ENCODE results near the gene PLXNA2.

Gene PLXNA2

DNA sequence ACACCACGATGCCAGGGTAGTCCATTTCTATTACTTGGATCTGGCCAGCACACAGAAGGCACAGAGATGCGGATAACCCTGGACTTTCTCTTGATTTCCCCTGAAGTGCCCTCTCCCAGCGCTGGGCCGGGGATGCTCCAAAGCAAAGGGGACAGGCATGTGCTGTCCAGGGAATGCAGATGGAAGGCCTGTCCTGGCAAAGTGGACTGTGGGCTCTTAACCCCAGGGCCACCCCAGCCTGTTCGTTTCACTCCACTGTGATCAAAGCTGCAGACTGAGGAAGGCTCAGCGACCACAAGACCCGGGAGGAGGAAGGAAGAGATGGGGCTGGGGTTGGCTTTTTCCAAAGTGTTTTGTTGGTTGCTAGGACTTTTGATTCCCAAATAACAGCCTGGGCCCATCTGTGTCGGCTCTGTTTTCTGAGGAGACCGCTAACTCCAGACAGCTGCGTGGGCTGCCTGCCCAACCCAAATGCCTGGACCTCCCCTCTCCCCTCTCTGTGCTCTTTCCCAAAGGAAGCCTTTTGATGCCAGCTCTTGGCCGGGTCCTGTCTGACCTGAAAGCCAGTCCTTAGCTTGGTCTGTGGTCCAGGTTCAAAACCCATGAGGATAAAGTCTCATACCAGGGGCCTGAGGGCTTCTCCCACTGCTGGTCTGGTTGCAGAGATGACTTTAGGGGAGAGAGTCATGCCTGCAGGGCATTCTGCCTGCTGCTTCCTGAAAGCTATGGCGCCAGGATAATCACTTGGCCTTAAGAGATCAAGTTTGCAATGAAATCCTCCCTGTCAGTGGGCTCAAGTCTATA lies 213.7 kb downstream of the PLXNA2 start:
- 93% methylated on average over 12 of the region's 12 CpGs for WGBS
- no peaks in the 10 kb centered on the region for H3K27me3 ChIP-seq (ENCODE audit: insufficient read depth, low read length)
- H3K4me1 ChIP-seq (ENCODE audit: insufficient read depth, low read length), result peaks cover 6% of the 10 kb centered on the region; the same call in 1 of the 2 replicates
- H3K9ac ChIP-seq (ENCODE audit: low read depth, low read length), result no peak overlapping the region
- no peak overlapping the region for H3K4me3 ChIP-seq (ENCODE audit: low read length)
- H3K9me3 ChIP-seq (ENCODE audit: insufficient read depth, low read depth, low read length), result no peaks in the 10 kb centered on the region
- H3K27ac ChIP-seq (ENCODE audit: low read depth, low read length), result no peak overlapping the region
- H3K36me3 ChIP-seq (ENCODE audit: insufficient read depth, low read length), result no peaks in the 10 kb centered on the region

DNA sequence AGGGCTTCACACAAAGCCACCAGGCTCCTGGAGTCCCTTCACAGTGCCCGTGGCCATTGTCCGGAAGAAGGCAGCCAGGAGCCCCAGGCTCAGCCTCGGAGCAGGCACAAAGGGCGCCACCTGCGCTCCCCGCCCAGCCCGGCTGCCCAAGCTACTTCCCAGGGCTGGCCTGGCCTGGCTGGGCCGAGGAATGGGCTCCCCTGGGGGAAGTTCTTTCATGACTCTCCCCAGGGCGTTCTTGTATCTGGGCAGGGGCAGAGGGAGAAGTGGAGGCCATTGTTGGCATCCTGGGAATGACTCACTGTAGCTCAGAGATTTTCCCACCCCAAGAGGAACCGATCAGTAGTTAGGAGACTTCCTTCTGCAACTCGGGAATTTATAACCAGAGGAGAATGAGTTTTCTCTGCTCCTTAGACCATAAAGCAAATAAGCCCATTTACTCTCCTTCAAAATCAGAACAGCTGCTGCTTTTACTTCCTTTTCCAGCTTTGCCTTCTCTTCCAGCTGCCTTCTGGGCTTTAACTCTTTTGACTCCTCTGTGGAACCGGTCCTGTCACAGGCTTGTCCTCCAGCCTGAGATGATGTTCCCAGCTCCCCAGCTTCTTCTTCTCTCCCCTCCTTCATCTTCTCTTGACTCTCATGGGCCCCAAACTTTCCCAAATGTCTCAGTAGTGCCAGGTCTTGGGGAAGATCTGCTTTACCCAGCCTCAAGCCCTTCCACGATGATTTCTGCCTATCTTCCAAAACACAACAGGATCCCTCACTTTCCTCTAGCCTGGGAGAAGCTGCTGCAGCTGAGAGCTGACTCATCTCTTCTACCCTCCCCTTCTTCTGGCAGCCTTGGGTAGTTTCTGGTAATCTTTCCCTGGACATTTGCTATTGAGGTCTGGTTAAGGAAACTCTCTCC lies 214.6 kb downstream of the PLXNA2 start:
- Histone ChIP-seq H3K27me3 (ENCODE audit: insufficient read depth, low read length) (no peaks in the 10 kb centered on the region), H3K27ac (ENCODE audit: low read depth, low read length) (no peak overlapping the region), H3K4me1 (ENCODE audit: insufficient read depth, low read length) (peaks cover 6% of the 10 kb centered on the region; the same call in 1 of the 2 replicates), H3K9me3 (ENCODE audit: insufficient read depth, low read depth, low read length) (no peaks in the 10 kb centered on the region), H3K4me3 (ENCODE audit: low read length) (no peak overlapping the region), H3K9ac (ENCODE audit: low read depth, low read length) (no peak overlapping the region), H3K36me3 (ENCODE audit: insufficient read depth, low read length) (no peaks in the 10 kb centered on the region)
- WGBS, result 74% methylated on average over 13 of the region's 13 CpGs

DNA sequence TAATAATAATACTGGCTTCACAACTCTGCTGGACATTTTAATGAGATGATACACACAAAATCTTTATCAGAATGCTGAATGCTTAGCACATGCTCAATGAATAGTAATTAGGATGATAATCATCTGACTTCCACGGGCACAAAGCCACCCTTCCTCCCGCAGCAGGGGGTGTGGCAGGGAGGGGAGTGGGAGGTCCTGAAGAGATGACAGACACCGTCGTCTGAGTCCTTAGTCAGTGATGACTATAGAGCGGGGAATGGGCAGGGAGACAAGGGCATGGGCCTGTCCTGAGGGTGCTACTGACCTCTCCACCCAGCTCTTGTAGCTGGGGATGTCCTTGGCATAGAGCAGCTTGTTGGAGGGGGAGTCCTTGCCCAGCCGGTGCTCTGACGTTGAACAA lies 215.7 kb downstream of the PLXNA2 start:
- peaks cover 6% of the 10 kb centered on the region; the same call in 1 of the 2 replicates for H3K4me1 ChIP-seq (ENCODE audit: insufficient read depth, low read length)
- H3K4me3 ChIP-seq (ENCODE audit: low read length), result no peak overlapping the region
- H3K9ac ChIP-seq (ENCODE audit: low read depth, low read length), result no peak overlapping the region
- no peaks in the 10 kb centered on the region for H3K9me3 ChIP-seq (ENCODE audit: insufficient read depth, low read depth, low read length)
- H3K27me3 ChIP-seq (ENCODE audit: insufficient read depth, low read length), result no peaks in the 10 kb centered on the region
- WGBS, result 89% methylated on average over 7 of the region's 7 CpGs
- H3K27ac ChIP-seq (ENCODE audit: low read depth, low read length), result no peak overlapping the region
- no peaks in the 10 kb centered on the region for H3K36me3 ChIP-seq (ENCODE audit: insufficient read depth, low read length)

DNA sequence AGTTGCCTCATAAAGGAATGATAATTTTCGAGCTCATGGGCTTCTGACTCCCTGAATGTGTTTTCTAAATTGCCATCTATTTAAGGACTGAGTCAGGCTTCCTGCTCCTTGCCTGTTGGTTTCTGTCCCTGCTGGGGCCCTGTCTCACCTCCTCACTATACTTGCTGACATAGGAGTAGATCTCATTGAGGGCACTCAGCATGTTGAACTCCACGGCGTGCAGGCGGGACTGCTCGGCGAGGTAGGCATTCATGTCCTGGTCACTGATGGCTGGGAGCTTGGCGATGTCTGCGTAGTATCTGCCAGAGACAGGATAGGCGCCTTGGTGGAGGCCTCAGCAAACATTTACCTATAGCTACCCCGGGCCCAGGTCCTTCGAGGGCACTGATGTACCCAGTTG lies 216.3 kb downstream of the PLXNA2 start:
- no peaks in the 10 kb centered on the region for H3K36me3 ChIP-seq (ENCODE audit: insufficient read depth, low read length)
- no peak overlapping the region for H3K9ac ChIP-seq (ENCODE audit: low read depth, low read length)
- no peak overlapping the region for H3K27ac ChIP-seq (ENCODE audit: low read depth, low read length)
- H3K9me3 ChIP-seq (ENCODE audit: insufficient read depth, low read depth, low read length), result no peaks in the 10 kb centered on the region
- no peak overlapping the region for H3K4me3 ChIP-seq (ENCODE audit: low read length)
- H3K27me3 ChIP-seq (ENCODE audit: insufficient read depth, low read length), result no peaks in the 10 kb centered on the region
- H3K4me1 ChIP-seq (ENCODE audit: insufficient read depth, low read length), result peaks cover 6% of the 10 kb centered on the region; the same call in 1 of the 2 replicates
- WGBS, result 94% methylated on average over 11 of the region's 11 CpGs

DNA sequence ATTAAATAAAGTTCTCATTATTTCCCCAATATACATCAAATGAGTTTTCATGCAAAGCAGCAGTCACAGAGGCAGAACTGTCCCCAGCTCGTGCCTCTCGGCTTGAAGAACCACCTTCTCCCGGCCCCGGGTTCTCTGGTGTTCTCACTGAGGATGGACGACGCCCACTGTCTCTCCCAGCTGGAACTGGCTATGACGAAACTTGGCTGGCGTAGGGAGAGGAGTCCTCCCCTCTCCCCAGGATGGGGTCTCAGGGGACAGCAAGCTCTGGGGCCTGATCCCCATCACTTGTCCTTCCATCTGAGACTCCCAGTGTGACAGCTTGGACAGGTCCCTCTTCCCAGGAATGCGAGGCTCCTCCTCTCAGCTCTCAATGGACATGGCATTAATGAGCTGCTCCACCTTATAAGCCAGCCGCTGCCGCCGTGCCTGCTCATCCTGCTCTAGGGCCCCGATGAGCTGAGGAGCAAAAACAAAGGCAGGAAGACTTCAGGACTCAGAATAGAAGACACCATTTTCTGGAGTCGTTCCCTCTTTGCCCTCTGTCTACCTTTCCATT lies 217.2 kb downstream of the PLXNA2 start:
- 81% methylated on average over 14 of the region's 14 CpGs for WGBS
- H3K4me1 ChIP-seq (ENCODE audit: insufficient read depth, low read length), result peaks cover 6% of the 10 kb centered on the region; the same call in 1 of the 2 replicates
- H3K4me3 ChIP-seq (ENCODE audit: low read length), result no peak overlapping the region
- H3K27ac ChIP-seq (ENCODE audit: low read depth, low read length), result no peak overlapping the region
- no peaks in the 10 kb centered on the region for H3K36me3 ChIP-seq (ENCODE audit: insufficient read depth, low read length)
- H3K27me3 ChIP-seq (ENCODE audit: insufficient read depth, low read length), result no peaks in the 10 kb centered on the region
- H3K9ac ChIP-seq (ENCODE audit: low read depth, low read length), result no peak overlapping the region
- no peaks in the 10 kb centered on the region for H3K9me3 ChIP-seq (ENCODE audit: insufficient read depth, low read depth, low read length)

DNA sequence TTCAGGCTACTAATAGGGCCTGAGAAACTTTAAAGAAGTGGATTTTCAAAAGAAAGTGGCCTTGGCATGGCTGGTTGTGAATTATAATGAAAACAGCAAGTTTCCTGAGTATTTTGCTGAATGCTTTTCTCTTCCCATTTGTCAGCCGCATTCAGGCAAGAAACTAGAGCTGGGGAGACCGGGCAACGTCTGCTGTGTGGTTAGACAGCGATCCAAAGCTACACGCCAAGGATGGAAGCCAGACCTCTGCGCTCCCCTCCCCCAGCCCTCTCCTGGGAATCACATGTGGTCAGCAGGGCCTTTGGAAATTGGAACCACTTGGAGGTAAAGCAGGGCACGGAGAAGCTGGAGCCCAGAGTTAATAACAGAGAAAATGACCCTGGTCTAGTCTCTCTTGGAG lies 219.2 kb downstream of the PLXNA2 start:
- Histone ChIP-seq H3K27me3 (ENCODE audit: insufficient read depth, low read length) (no peaks in the 10 kb centered on the region), H3K4me3 (ENCODE audit: low read length) (no peak overlapping the region), H3K9me3 (ENCODE audit: insufficient read depth, low read depth, low read length) (no peaks in the 10 kb centered on the region), H3K27ac (ENCODE audit: low read depth, low read length) (no peak overlapping the region), H3K9ac (ENCODE audit: low read depth, low read length) (no peak overlapping the region), H3K4me1 (ENCODE audit: insufficient read depth, low read length) (peaks cover 6% of the 10 kb centered on the region; the same call in 1 of the 2 replicates), H3K36me3 (ENCODE audit: insufficient read depth, low read length) (no peaks in the 10 kb centered on the region)
- 93% methylated on average over 7 of the region's 7 CpGs for WGBS

DNA sequence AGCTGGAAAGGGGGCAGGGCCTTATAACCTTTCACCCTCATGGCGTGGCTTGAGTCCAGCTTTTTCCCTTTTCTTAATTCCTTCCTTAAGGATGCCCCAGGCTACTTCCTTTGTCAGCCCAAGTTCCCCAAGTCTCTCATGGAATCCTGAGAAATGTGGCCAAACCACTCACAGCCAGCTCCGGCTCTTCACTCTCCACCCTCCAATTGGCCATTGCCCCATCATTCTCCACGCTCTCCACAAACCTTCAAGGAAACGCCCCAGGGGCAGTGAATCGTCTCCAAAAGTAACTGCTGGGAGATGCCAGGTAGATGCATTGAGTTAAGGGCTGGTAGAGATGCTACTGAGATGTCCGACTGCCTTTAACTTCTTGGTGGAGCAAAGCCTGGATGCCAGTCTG lies 219.8 kb downstream of the PLXNA2 start:
- Histone ChIP-seq H3K9ac (ENCODE audit: low read depth, low read length) (no peak overlapping the region), H3K4me1 (ENCODE audit: insufficient read depth, low read length) (peaks cover under 1% of the 10 kb centered on the region; the same call in 1 of the 2 replicates), H3K4me3 (ENCODE audit: low read length) (no peak overlapping the region), H3K27ac (ENCODE audit: low read depth, low read length) (no peak overlapping the region), H3K36me3 (ENCODE audit: insufficient read depth, low read length) (no peaks in the 10 kb centered on the region), H3K27me3 (ENCODE audit: insufficient read depth, low read length) (no peaks in the 10 kb centered on the region), H3K9me3 (ENCODE audit: insufficient read depth, low read depth, low read length) (no peaks in the 10 kb centered on the region)
- 93% methylated on average over 6 of the region's 6 CpGs for WGBS

DNA sequence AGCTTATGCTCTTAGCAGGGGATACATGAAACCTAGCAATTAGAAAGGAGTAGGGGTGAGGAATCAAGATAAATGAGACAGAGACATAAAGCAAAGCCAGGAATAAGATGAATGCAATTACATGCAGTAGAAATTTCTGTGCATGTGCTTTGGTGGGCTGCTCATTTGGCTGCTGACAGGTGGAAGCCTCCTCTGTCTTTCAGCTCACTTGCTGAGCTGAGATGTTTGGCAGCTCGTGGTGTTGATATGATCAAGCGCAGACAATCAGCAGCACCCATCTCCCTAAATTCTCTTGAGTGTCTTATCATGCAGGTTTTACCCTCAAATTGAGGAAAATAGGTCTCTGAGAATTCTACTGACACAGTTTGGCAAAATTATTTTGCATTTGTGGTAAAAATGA lies 224.9 kb downstream of the PLXNA2 start:
- no peak overlapping the region for H3K4me3 ChIP-seq (ENCODE audit: low read length)
- WGBS, result 100% methylated on average over 2 of the region's 2 CpGs

DNA sequence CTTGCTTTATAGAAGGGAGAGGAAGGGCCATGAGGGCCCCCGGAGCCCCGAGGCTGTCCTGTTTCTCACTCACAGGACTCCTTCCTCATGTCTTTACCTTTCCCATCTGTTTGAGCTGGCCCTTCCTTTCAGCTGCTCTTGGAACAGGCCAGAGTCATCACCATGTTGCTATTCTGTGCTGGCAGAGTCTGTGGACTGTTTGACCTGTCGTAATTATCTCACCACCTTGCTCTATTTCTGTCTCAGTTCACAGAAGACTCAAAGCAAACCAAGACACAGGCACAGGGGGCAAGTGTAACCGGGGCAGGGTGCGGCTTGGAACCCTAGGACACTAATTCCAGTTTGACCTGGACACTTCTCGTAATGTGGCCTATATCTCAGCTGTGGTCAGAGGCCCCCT lies 228.9 kb downstream of the PLXNA2 start:
- WGBS, result 80% methylated on average over 6 of the region's 6 CpGs

More for the DNA sequence above, 224.9 kb downstream of the PLXNA2 start:
- H3K36me3 ChIP-seq (ENCODE audit: insufficient read depth, low read length), result no peaks in the 10 kb centered on the region
- H3K9me3 ChIP-seq (ENCODE audit: insufficient read depth, low read depth, low read length), result no peaks in the 10 kb centered on the region
- no peak overlapping the region for H3K9ac ChIP-seq (ENCODE audit: low read depth, low read length)
- no peak overlapping the region for H3K27ac ChIP-seq (ENCODE audit: low read depth, low read length)
- H3K27me3 ChIP-seq (ENCODE audit: insufficient read depth, low read length), result no peaks in the 10 kb centered on the region
- no peaks in the 10 kb centered on the region for H3K4me1 ChIP-seq (ENCODE audit: insufficient read depth, low read length)

DNA sequence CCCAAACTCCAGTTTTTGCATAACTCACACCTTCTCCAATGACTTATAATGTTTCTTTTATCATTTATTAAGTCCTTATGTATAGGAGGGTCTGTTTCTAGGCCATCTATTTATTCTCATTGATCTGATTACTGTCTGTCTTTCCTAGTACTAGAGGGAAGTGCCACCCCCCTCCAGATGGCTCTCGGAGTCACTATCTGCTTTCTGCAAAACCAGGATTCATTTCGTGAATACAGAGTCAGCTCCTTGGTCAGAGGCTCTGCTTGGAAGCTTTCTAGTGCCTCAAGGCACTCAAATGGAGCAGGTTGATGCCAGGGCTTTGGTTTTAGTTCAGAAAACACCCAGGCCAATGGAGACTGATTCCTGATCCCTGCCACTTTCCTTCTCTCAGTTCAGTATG lies 231.0 kb downstream of the PLXNA2 start:
- 85% methylated on average over 2 of the region's 2 CpGs for WGBS

More for the DNA sequence above, 228.9 kb downstream of the PLXNA2 start:
- H3K36me3 ChIP-seq (ENCODE audit: insufficient read depth, low read length), result no peaks in the 10 kb centered on the region
- no peak overlapping the region for H3K4me3 ChIP-seq (ENCODE audit: low read length)
- no peak overlapping the region for H3K27ac ChIP-seq (ENCODE audit: low read depth, low read length)
- H3K9ac ChIP-seq (ENCODE audit: low read depth, low read length), result no peak overlapping the region
- no peaks in the 10 kb centered on the region for H3K27me3 ChIP-seq (ENCODE audit: insufficient read depth, low read length)
- no peaks in the 10 kb centered on the region for H3K4me1 ChIP-seq (ENCODE audit: insufficient read depth, low read length)
- no peaks in the 10 kb centered on the region for H3K9me3 ChIP-seq (ENCODE audit: insufficient read depth, low read depth, low read length)

DNA sequence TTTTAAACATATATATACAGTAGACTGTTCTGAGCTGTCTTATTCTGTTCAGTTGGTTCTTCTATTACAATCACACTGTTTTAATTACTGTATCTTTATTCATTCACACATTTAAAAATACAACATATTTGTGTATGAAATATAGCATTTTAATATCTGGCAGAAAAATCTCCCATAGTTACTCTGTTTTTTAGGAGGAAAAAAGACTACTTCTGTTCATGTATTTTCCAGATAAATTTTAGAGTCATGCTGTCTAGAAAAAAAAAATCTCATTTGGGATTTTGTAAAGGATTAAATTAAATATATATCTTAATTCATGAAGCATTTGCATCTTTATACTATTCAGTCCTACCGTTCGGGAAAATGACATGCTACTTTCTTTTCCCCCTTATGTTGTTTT lies 231.5 kb downstream of the PLXNA2 start:
- Histone ChIP-seq H3K36me3 (ENCODE audit: insufficient read depth, low read length) (no peaks in the 10 kb centered on the region), H3K27me3 (ENCODE audit: insufficient read depth, low read length) (no peaks in the 10 kb centered on the region), H3K4me3 (ENCODE audit: low read length) (no peak overlapping the region), H3K9me3 (ENCODE audit: insufficient read depth, low read depth, low read length) (no peaks in the 10 kb centered on the region), H3K9ac (ENCODE audit: low read depth, low read length) (no peak overlapping the region), H3K4me1 (ENCODE audit: insufficient read depth, low read length) (no peaks in the 10 kb centered on the region), H3K27ac (ENCODE audit: low read depth, low read length) (no peak overlapping the region)
- WGBS, result no CpG with 5 or more reads among the region's 2 CpGs

More for the DNA sequence above, 231.0 kb downstream of the PLXNA2 start:
- no peak overlapping the region for H3K9ac ChIP-seq (ENCODE audit: low read depth, low read length)
- H3K27me3 ChIP-seq (ENCODE audit: insufficient read depth, low read length), result no peaks in the 10 kb centered on the region
- H3K36me3 ChIP-seq (ENCODE audit: insufficient read depth, low read length), result no peaks in the 10 kb centered on the region
- no peak overlapping the region for H3K27ac ChIP-seq (ENCODE audit: low read depth, low read length)
- no peaks in the 10 kb centered on the region for H3K9me3 ChIP-seq (ENCODE audit: insufficient read depth, low read depth, low read length)
- no peaks in the 10 kb centered on the region for H3K4me1 ChIP-seq (ENCODE audit: insufficient read depth, low read length)
- H3K4me3 ChIP-seq (ENCODE audit: low read length), result no peak overlapping the region

Data from HUES64 (cell line).